ENCODE data around the gene PXMP2.
"Not testable (repeated sequence)": the region's sequence is repeated elsewhere in the genome, so short reads cannot be mapped to it uniquely, and the experiment has no call there.

PXMP2 gene

GRCh38 chr12:132753670-132754069, 66.3 kb downstream of the PXMP2 start:
- not testable (repeated sequence) for DNase-seq (ENCODE audit: low read depth in 2 of 2)

- DNase-seq (ENCODE audit: low read depth in 2 of 2): no peak
These were observed 67.0 kb downstream of the PXMP2 start for GRCh38 chr12:132754160-132754932.

Data from stimulated activated CD4-positive, alpha-beta T cell treated with anti-CD3 and anti-CD28 coated beads, Interleukin-4, amount 100 ng/mL, for 48 hours (primary cell).